Measurements from ENCODE around the gene KRTAP10-1. TPM values are rescaled to one million over a fixed set of nuclear protein-coding genes. Genes with fewer than 3 reads are reported as not detected.
A peak's percentile ranks its signal among the peaks of the same experiment; 100 is the strongest.

The KRTAP10-1 gene
- total RNA-seq, 1 donor from 2014 or later, result not detected

DNA sequence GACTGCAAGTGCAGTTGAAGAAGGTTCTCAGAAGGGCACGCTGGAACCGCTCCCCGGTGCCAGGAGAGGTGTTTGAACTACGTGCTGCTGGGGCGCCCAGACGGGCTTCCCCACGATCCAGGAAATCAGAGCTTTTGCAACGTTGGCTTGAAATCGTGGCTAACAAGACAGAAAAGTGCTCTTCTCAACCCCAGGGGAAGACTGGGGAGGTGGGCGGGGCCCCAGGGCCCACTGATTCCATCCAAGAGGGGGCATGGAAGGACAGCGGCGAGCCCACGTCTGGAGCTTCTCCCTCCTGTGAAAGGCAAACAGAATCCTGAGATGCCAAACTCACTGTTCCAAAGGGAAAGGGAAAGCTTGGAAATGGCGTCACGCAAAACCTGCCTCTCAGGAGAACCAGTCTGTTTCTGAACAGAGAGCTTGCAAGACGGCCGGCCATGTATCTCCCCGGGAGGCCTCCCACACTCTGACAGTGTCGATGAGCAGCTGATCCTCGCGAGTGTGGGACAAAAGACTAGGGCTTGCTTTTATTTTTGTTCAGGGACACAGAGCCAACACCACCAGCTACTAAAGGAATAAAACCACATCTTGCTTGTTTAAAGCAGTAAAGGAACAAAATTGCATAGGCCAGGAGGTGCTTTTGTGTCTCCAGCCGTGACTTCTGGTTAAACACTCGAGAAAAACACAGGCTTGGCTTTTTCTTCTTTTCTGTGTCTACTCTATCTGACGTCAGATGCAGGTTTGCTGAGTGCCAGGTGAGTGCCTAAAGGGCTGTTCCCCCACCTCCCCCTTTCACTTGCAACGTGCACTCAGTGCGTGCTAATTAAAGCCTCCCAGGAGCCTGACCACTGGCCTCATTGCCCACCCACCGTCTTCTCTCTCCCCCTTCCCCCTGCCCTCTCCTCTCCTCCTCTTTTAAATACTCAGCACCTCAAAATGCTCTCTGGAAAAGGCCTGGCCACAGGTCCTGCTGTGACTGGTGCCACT, 43.1 kb downstream of the KRTAP10-1 start:
- Histone ChIP-seq H3K4me1 (no peaks in the 10 kb centered on the region), H3K27ac (peak overlapping the region; percentile 55), H3K27me3 (no peaks in the 10 kb centered on the region), H3K4me3 (no peak overlapping the region), H3K36me3 (no peaks in the 10 kb centered on the region), H3K9me3 (peaks cover 9% of the 10 kb centered on the region)
- DNase-seq, result no peak
- intact Hi-C loops (cut with DNase I), result no loop called here
- TF ChIP-seq, protein P1, sequence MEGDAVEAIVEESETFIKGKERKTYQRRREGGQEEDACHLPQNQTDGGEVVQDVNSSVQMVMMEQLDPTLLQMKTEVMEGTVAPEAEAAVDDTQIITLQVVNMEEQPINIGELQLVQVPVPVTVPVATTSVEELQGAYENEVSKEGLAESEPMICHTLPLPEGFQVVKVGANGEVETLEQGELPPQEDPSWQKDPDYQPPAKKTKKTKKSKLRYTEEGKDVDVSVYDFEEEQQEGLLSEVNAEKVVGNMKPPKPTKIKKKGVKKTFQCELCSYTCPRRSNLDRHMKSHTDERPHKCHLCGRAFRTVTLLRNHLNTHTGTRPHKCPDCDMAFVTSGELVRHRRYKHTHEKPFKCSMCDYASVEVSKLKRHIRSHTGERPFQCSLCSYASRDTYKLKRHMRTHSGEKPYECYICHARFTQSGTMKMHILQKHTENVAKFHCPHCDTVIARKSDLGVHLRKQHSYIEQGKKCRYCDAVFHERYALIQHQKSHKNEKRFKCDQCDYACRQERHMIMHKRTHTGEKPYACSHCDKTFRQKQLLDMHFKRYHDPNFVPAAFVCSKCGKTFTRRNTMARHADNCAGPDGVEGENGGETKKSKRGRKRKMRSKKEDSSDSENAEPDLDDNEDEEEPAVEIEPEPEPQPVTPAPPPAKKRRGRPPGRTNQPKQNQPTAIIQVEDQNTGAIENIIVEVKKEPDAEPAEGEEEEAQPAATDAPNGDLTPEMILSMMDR (IDR thresholded peaks at IDR 0.05), result no peak
- ATAC-seq, result peak; percentile 19

DNA sequence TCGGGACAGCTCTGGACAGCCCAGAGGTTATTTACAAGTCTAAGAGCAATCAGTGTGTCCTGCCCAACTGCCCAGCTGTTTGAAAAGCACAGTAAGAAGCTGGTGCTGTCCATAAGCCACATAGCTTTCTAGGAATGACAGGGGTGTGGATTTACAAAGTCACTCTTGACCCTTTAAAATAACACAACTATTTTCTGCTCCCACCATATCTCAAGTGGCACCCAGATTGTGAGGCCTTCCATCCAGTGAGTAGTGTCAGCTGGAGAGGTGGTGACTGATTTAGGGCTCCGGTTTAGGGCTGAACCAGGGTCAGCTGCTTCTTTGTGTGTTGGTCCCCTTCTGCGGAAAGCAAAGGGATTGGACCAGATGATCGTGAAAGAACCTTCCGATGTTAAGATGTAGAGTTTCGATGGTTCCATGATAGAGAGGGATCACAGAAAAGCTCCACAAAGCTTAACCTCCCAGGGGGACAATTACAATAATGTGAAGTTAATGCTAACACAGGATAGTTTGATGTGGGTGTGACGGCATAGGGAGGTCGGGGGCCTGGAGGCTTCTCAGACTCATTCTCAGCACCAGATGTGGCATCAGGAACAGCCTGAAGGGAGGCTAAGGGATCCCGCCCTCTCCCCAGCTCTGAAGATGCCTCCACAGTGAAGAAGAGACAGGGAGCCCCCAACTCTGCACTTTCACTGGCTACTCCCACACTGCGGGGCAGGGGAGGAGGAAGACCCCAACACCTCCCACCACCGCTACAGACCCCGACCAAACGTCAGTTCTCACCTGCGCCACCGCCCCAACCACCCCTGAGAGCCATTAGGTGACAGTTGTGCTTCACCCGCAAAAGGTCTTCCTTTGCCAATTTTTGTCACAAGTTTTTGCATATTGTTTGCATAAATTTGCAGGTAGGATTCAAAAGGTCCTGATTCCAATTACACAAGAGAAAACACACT, 44.1 kb downstream of the KRTAP10-1 start:
- DNase-seq (no peak), ATAC-seq (no peak)
- no peaks in the 10 kb centered on the region for H3K27me3 ChIP-seq
- no peaks in the 10 kb centered on the region for H3K4me1 ChIP-seq
- peaks cover 9% of the 10 kb centered on the region for H3K9me3 ChIP-seq
- peak overlapping the region; percentile 55 for H3K27ac ChIP-seq
- no peak overlapping the region for H3K4me3 ChIP-seq
- TF ChIP-seq, protein P1 (IDR thresholded peaks at IDR 0.05), result no peak
- intact Hi-C loops (cut with DNase I), result no loop called here
- no peaks in the 10 kb centered on the region for H3K36me3 ChIP-seq

GRCh38 chr21:44494956-44495355, 45.0 kb downstream of the KRTAP10-1 start:
- no peaks in the 10 kb centered on the region for H3K27me3 ChIP-seq
- H3K27ac ChIP-seq, result no peak overlapping the region
- no peaks in the 10 kb centered on the region for H3K36me3 ChIP-seq
- TF ChIP-seq, protein P1 (IDR thresholded peaks at IDR 0.05), result no peak
- ATAC-seq (no peak), DNase-seq (no peak)
- H3K4me1 ChIP-seq, result no peaks in the 10 kb centered on the region
- intact Hi-C loops (cut with DNase I), result no loop called here
- no peak overlapping the region for H3K4me3 ChIP-seq
- peaks cover 9% of the 10 kb centered on the region for H3K9me3 ChIP-seq

DNA sequence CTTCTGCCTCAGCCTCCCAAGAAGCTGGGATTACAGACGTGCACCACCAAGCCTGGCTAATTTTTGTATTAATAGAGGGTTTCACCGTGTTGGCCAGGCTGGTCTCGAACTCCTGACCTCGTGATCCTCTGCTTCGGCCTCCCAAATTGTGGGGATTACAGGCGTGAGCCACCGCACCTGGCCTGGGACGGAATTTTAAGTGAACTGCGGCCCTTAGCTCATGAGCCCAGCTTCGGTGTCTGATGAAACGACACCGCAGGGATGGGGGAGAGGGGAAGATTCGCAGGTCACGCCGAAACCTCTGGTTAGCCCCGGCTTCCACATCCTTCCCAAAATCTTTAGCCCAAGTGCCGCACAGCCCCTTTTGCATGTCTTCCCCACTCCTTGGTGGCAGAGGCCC, 45.6 kb downstream of the KRTAP10-1 start:
- intact Hi-C loops (cut with DNase I), result no loop called here
- no peak overlapping the region for H3K27ac ChIP-seq
- peaks cover 9% of the 10 kb centered on the region for H3K9me3 ChIP-seq
- no peaks in the 10 kb centered on the region for H3K27me3 ChIP-seq
- H3K36me3 ChIP-seq, result no peaks in the 10 kb centered on the region
- H3K4me3 ChIP-seq, result no peak overlapping the region
- no peak for DNase-seq
- ATAC-seq, result no peak
- TF ChIP-seq, protein P1 (IDR thresholded peaks at IDR 0.05), result no peak
- H3K4me1 ChIP-seq, result no peaks in the 10 kb centered on the region

DNA sequence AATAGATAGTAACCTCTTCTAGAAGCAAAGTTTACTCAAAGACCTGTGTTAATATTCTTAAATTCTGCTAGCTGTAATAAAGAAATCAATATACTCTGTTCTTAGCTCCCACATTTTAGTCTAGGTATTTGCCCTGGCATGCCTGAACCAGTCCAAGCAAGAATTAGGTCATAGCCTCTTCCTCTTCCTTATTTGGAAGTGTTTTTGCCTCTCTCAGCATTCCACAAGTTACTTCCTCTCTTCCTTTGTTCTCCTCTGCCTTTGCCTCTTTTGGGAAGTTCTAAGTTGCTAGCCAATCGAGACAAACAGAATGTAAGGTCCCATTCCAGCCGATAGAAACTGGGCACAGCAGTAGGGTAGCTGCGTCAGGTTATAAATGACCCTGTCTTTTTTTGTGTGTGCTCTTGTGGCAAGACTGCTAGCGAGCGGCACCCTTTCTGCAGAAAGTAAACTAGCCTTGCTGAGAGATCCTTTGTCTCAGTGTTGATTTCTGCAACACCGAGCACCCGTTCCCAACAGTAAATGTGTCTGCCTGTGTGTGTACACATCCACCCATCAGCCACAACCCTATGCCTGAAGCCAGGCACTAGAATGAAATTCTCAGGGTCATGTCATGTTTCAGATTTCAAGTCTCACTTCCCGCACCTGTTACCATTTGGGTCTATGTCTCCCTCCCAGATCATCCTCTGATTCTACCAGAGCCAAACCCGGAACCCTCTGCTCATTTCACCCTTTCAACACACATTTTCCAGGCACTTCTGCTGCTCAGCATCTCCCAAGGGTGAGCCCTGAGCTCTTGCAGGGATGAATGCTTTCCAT, 47.2 kb downstream of the KRTAP10-1 start:
- TF ChIP-seq, protein P1 (IDR thresholded peaks at IDR 0.05), result no peak
- ATAC-seq (no peak), DNase-seq (no peak)
- no peaks in the 10 kb centered on the region for H3K27me3 ChIP-seq
- H3K36me3 ChIP-seq, result no peaks in the 10 kb centered on the region
- H3K9me3 ChIP-seq, result peaks cover 9% of the 10 kb centered on the region
- no peaks in the 10 kb centered on the region for H3K4me1 ChIP-seq
- intact Hi-C loops (cut with DNase I), result no loop called here
- no peak overlapping the region for H3K4me3 ChIP-seq
- H3K27ac ChIP-seq, result peak overlapping the region; percentile 25
